Keratinocyte (primary cell): ENCODE results near the gene METTL27. TPM values are rescaled to one million over a fixed set of nuclear protein-coding genes. Genes with fewer than 3 reads are reported as not detected.

Source experiments
- DNase-seq: peaks from one replicate; pipeline ENCODE4 v3.0.0-alpha.2; 2011; ENCODE audit warnings: low read depth, missing footprints, low spot score
- FAIRE-seq: peaks from 2 replicates; lab custom pipeline; 2011; peaks lifted over from hg19 to GRCh38; lab: Jason Lieb, UNC
- H2AFZ ChIP-seq: 2 replicates; pipeline ENCODE4 v1.6.0; 2012; ENCODE audit warnings: low read length, control low read depth, inconsistent platforms; ENCODE audit not compliant: control insufficient read depth
- H3K27ac ChIP-seq: 2 replicates; pipeline ENCODE4 v1.5.1; 2011; ENCODE audit warnings: low read length; ENCODE audit not compliant: control insufficient read depth, insufficient read depth
- H3K27me3 ChIP-seq: 3 replicates; pipeline ENCODE4 v1.6.0; 2011; ENCODE audit warnings: low read length; ENCODE audit not compliant: control insufficient read depth, insufficient read depth; ENCODE audit errors: extremely low read depth
- H3K36me3 ChIP-seq, 2 experiments: 2 replicates in 1 of 2; 3 replicates in 1 of 2; pipeline ENCODE4 v1.5.1; 2011; ENCODE audit warnings: low read length in 2 of 2, mild to moderate bottlenecking in 1 of 2; ENCODE audit not compliant: control insufficient read depth in 2 of 2, insufficient read depth in 2 of 2; ENCODE audit errors: extremely low read depth in 1 of 2
- H3K4me1 ChIP-seq: 3 replicates; pipeline ENCODE4 v1.5.1; 2011; ENCODE audit warnings: low read length; ENCODE audit not compliant: control insufficient read depth, insufficient read depth; ENCODE audit errors: extremely low read depth
- H3K4me2 ChIP-seq: 3 replicates; pipeline ENCODE4 v1.6.0; 2011; ENCODE audit warnings: low read depth, low read length; ENCODE audit not compliant: control insufficient read depth, insufficient read depth; ENCODE audit errors: extremely low read depth
- H3K4me3 ChIP-seq, 3 experiments: fragments of 200-600 bp in 1 of 3; sonication (generic) in 1 of 3; 2 replicates in 2 of 3; 3 replicates in 1 of 3; pipeline ENCODE4 v1.5.1; 2011 to 2016; ENCODE audit warnings: low read length in 3 of 3, mild to moderate bottlenecking in 3 of 3, control low read depth in 2 of 3, inconsistent platforms in 1 of 3, low read depth in 1 of 3, mixed read lengths in 1 of 3, mixed run types in 1 of 3, moderate library complexity in 1 of 3; ENCODE audit not compliant: control insufficient read depth in 2 of 3, insufficient read depth in 2 of 3; ENCODE audit errors: extremely low read depth in 1 of 3
- H3K79me2 ChIP-seq: 2 replicates; pipeline ENCODE4 v1.6.0; 2012; ENCODE audit warnings: low read length; ENCODE audit not compliant: control insufficient read depth, insufficient read depth
- H3K9ac ChIP-seq: 3 replicates; pipeline ENCODE4 v1.6.0; 2011; ENCODE audit warnings: low read length; ENCODE audit not compliant: control insufficient read depth, insufficient read depth; ENCODE audit errors: extremely low read depth
- H3K9me1 ChIP-seq: 3 replicates; pipeline ENCODE4 v1.6.0; 2011; ENCODE audit warnings: low read length; ENCODE audit not compliant: control insufficient read depth, insufficient read depth; ENCODE audit errors: extremely low read depth
- H3K9me3 ChIP-seq: 2 replicates; pipeline ENCODE4 v1.5.1; 2012; ENCODE audit warnings: low read depth, low read length; ENCODE audit not compliant: control insufficient read depth
- H4K20me1 ChIP-seq: 3 replicates; pipeline ENCODE4 v1.6.0; 2011; ENCODE audit warnings: low read length; ENCODE audit not compliant: control insufficient read depth, insufficient read depth; ENCODE audit errors: extremely low read depth
- EZH2 ChIP-seq: IDR thresholded peaks from one replicate; pipeline ENCODE4 v1.6.1; 2012; ENCODE audit warnings: inconsistent platforms, mild to moderate bottlenecking, low read length, moderate library complexity
- dilution Hi-C: fragments of 300-500 bp; cut with MboI; formaldehyde crosslinking; loops from one replicate; pipeline ENCODE4 v1.7.0; 2020; ENCODE audit warnings: low sequenced_read_pairs; ENCODE audit not compliant: extremely low pct_ligation_motif_present
- polyA plus RNA-seq, 5 experiments: library from polyadenylated mRNA; depleted of rRNA in 3 of 5; stranded (reverse) in 3 of 5; stranded (forward) in 1 of 5; unstranded in 1 of 5; fragments of >200 nt; gene quantifications; 1 replicate in 1 of 5; 2 replicates in 3 of 5; 3 replicates in 1 of 5; pipeline versions ENCODE4 v1.2.1 to v1.2.3, GENCODE V29; 2011 to 2012; ENCODE audit warnings: missing spikeins in 2 of 5, low read depth in 1 of 5, low replicate concordance in 1 of 5
- TF ChIP-seq, protein P1 (sequence below), 3 experiments: IDR thresholded peaks in 1 of 3; conservative IDR thresholded peaks in 1 of 3; optimal IDR thresholded peaks in 1 of 3; 2 replicates in 2 of 3; 3 replicates in 1 of 3; pipeline versions ENCODE3 to v1.5.1; 2011; ENCODE audit warnings: low read length in 3 of 3, mild to moderate bottlenecking in 3 of 3, moderate library complexity in 2 of 3, control low read depth in 1 of 3, inconsistent platforms in 1 of 3; ENCODE audit not compliant: insufficient read depth in 2 of 3; ENCODE audit errors: extremely low read depth in 1 of 3

Gene METTL27
- polyA plus RNA-seq, 1 donor (not counting 4 experiments of a cell fraction or from before 2014, with no cell fraction given) = 0.90 TPM

DNA sequence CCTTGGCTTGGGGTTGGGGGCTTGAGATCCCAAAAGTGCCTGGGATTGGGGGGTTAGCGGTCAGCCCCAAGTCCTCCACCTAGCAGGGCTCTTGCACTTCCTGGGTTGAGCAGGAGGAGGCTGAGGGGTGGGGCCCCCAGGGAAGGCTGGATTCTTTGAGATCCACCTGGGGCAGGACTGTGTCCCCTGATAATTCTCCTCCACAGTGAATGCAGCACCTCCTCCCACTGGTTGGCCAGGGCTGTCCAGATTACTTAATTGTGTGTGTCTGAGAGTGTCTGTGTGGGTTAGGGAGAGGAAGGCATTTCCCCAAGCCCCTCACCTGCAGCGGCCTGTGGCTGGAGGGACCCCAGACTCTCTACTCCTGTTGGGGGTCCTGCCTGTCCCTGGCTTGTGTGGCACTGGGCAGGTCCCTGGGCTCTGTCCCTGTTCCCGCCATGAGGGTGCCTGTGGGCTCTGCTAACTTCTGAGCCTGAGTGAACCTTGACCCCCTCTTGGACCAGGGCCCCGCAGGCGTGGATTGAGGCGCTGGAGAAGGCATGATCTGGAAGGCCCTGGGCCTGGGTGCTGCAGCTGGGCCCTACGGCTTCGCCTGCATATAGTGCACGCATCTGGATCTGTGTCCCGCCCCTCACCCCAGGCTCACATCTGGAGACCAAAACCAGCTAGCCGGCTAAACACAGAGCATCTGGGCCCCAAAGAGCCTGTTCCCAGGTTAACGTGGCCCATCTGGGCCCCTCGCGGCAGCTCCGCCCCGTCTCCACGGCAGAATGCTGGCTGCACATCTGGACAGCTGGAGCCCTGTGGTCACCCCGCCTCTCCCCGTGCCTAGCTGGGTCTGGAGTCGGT, 29.1 kb upstream of the METTL27 start:
- dilution Hi-C loops = loop anchor here (25.0 kb wide), 1 partner anchor 91 kb away; no protein-coding TSS in a partner anchor
- H3K27ac ChIP-seq = no peak overlapping the region
- no peaks in the 10 kb centered on the region for H4K20me1 ChIP-seq
- H2AFZ ChIP-seq = no peak overlapping the region
- H3K9ac ChIP-seq = no peak overlapping the region
- no peaks in the 10 kb centered on the region for H3K27me3 ChIP-seq
- no peaks in the 10 kb centered on the region for H3K36me3 ChIP-seq
- no peak for DNase-seq
- H3K4me3 ChIP-seq = no peak overlapping the region
- no peak overlapping the region for H3K4me2 ChIP-seq
- no peaks in the 10 kb centered on the region for H3K9me3 ChIP-seq
- H3K4me1 ChIP-seq = no peaks in the 10 kb centered on the region
- no peak for FAIRE-seq
- TF ChIP-seq, protein P1, sequence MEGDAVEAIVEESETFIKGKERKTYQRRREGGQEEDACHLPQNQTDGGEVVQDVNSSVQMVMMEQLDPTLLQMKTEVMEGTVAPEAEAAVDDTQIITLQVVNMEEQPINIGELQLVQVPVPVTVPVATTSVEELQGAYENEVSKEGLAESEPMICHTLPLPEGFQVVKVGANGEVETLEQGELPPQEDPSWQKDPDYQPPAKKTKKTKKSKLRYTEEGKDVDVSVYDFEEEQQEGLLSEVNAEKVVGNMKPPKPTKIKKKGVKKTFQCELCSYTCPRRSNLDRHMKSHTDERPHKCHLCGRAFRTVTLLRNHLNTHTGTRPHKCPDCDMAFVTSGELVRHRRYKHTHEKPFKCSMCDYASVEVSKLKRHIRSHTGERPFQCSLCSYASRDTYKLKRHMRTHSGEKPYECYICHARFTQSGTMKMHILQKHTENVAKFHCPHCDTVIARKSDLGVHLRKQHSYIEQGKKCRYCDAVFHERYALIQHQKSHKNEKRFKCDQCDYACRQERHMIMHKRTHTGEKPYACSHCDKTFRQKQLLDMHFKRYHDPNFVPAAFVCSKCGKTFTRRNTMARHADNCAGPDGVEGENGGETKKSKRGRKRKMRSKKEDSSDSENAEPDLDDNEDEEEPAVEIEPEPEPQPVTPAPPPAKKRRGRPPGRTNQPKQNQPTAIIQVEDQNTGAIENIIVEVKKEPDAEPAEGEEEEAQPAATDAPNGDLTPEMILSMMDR (optimal IDR thresholded peaks at IDR 0.05 in 1 of 3, IDR thresholded peaks at IDR 0.05 in 1 of 3, conservative IDR thresholded peaks at IDR 0.05 in 1 of 3; ENCODE audit: extremely low read depth in 1 of 3, insufficient read depth in 2 of 3, low read length in 3 of 3) = no peak
- TF ChIP-seq EZH2 = no peak
- no peaks in the 10 kb centered on the region for H3K79me2 ChIP-seq
- H3K9me1 ChIP-seq = no peaks in the 10 kb centered on the region

DNA sequence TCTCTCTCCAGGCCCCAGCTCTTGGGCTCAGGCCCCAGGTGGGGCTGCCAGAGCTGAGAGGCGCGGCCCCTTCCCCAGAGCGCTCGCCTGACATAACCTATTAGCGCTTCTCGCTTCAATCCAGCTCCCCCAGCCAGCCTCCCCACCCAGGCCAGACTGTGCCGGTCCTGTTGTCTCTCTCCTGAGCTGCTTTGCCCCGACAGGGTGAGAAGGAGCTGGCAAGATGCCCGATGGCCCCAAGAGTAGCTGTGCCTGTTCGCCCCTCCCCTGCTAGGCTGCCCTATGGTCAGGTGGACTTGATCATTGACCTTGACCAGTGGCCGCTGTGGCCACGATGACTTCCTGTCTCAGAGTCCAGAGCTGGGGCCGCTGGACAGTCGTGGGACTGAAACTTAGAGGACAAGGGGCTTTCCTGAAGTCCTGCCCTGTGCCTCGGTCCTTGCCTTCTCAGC, 27.8 kb upstream of the METTL27 start:
- no peaks in the 10 kb centered on the region for H4K20me1 ChIP-seq
- H3K36me3 ChIP-seq = no peaks in the 10 kb centered on the region
- no peaks in the 10 kb centered on the region for H3K9me1 ChIP-seq
- no peak overlapping the region for H3K27ac ChIP-seq
- DNase-seq = no peak
- dilution Hi-C loops = loop anchor here (25.0 kb wide), 1 partner anchor 92 kb away; no protein-coding TSS in a partner anchor
- no peak overlapping the region for H3K4me3 ChIP-seq
- H3K27me3 ChIP-seq = no peaks in the 10 kb centered on the region
- TF ChIP-seq EZH2 = no peak
- TF ChIP-seq, protein P1 (optimal IDR thresholded peaks at IDR 0.05 in 1 of 3, IDR thresholded peaks at IDR 0.05 in 1 of 3, conservative IDR thresholded peaks at IDR 0.05 in 1 of 3; ENCODE audit: extremely low read depth in 1 of 3, insufficient read depth in 2 of 3, low read length in 3 of 3) = no peak
- H3K4me1 ChIP-seq = no peaks in the 10 kb centered on the region
- H2AFZ ChIP-seq = no peak overlapping the region
- no peaks in the 10 kb centered on the region for H3K79me2 ChIP-seq
- no peak overlapping the region for H3K4me2 ChIP-seq
- H3K9ac ChIP-seq = no peak overlapping the region
- FAIRE-seq = no peak
- no peaks in the 10 kb centered on the region for H3K9me3 ChIP-seq
